Neural progenitor cell (in vitro differentiated cells): Measurements from ENCODE around the gene SPOCK1. TPM values are rescaled to one million over a fixed set of nuclear protein-coding genes. Genes with fewer than 3 reads are reported as not detected.

ENCODE experiments used
- DNase-seq: peaks from one replicate; pipeline ENCODE4 v3.0.0-alpha.2; 2016; ENCODE audit warnings: low spot score
- H2AFZ ChIP-seq: fragments of 200-600 bp; sonication (generic); replicated peaks from 2 replicates; pipeline ENCODE4 v1.6.1; 2016; ENCODE audit warnings: antibody characterized with exemption
- H3F3A ChIP-seq: fragments of 200-600 bp; sonication (generic); 2 replicates; pipeline ENCODE4 v1.6.1; 2016; ENCODE audit warnings: antibody characterized with exemption, low read depth
- H3K27ac ChIP-seq: fragments of 200-600 bp; sonication (generic); 2 replicates; pipeline ENCODE4 v1.5.1; 2016; ENCODE audit warnings: mild to moderate bottlenecking
- H3K27me3 ChIP-seq: fragments of 200-600 bp; sonication (generic); 2 replicates; pipeline ENCODE4 v1.6.1; 2016; ENCODE audit warnings: mild to moderate bottlenecking, moderate library complexity
- H3K36me3 ChIP-seq: fragments of 200-600 bp; sonication (generic); 2 replicates; pipeline ENCODE4 v1.5.1; 2016
- H3K4me1 ChIP-seq: fragments of 200-600 bp; sonication (generic); 2 replicates; pipeline ENCODE4 v1.6.1; 2016; ENCODE audit warnings: mixed run types
- H3K4me2 ChIP-seq: fragments of 200-600 bp; sonication (generic); 2 replicates; pipeline ENCODE4 v1.6.1; 2016
- H3K4me3 ChIP-seq: fragments of 200-600 bp; sonication (generic); 2 replicates; pipeline ENCODE4 v1.5.1; 2016
- H3K79me2 ChIP-seq: fragments of 200-600 bp; sonication (generic); 2 replicates; pipeline ENCODE4 v1.6.1; 2016; ENCODE audit warnings: low read depth
- H3K9ac ChIP-seq: fragments of 200-600 bp; sonication (generic); 2 replicates; pipeline ENCODE4 v1.6.1; 2016
- H3K9me3 ChIP-seq: fragments of 200-600 bp; sonication (generic); 2 replicates; pipeline ENCODE4 v1.5.1; 2016; ENCODE audit warnings: low read depth
- H4K20me1 ChIP-seq: fragments of 200-600 bp; sonication (generic); 2 replicates; pipeline ENCODE4 v1.6.1; 2016; ENCODE audit warnings: low read depth
- H3K27ac Mint-ChIP-seq: 3 replicates; pipeline ENCODE4 v1.8.0; 2021; ENCODE audit warnings: mixed read lengths
- H3K27me3 Mint-ChIP-seq: 2 replicates; pipeline ENCODE4 v1.8.0; 2022; ENCODE audit warnings: low read depth, mild to moderate bottlenecking, inconsistent platforms, moderate library complexity, mixed read lengths; ENCODE audit not compliant: insufficient read depth
- H3K36me3 Mint-ChIP-seq: 3 replicates; pipeline ENCODE4 v1.8.0; 2021; ENCODE audit warnings: mixed read lengths
- H3K4me1 Mint-ChIP-seq: 3 replicates; pipeline ENCODE4 v1.8.0; 2021; ENCODE audit warnings: mixed read lengths
- H3K4me3 Mint-ChIP-seq: 3 replicates; pipeline ENCODE4 v1.8.0; 2021; ENCODE audit warnings: mild to moderate bottlenecking, moderate library complexity, mixed read lengths
- H3K9me3 Mint-ChIP-seq: 3 replicates; pipeline ENCODE4 v1.8.0; 2020; ENCODE audit warnings: mixed read lengths
- EZH2 ChIP-seq: fragments of 200-600 bp; sonication (generic); IDR thresholded peaks from 2 replicates; pipeline ENCODE4 v1.6.1; 2017; ENCODE audit warnings: antibody characterized with exemption, mild to moderate bottlenecking, moderate library complexity
- EZH2phosphoT487 ChIP-seq: fragments of 200-600 bp; sonication (generic); IDR thresholded peaks from 2 replicates; pipeline ENCODE4 v1.6.1; 2017; ENCODE audit warnings: antibody characterized with exemption
- total RNA-seq: library from RNA; depleted of rRNA; stranded (reverse); fragments of >200 nt; gene quantifications from 2 replicates; pipeline ENCODE4 v1.2.3, GENCODE V29; 2015; ENCODE audit warnings: low replicate concordance
- TF ChIP-seq, protein P1 (sequence below): fragments of 200-600 bp; sonication (generic); IDR thresholded peaks from 2 replicates; pipeline ENCODE4 v1.5.1; 2017; ENCODE audit warnings: antibody characterized with exemption, mild to moderate bottlenecking

The SPOCK1 gene
- total RNA-seq, 1 donor from 2014 or later: 6.9 TPM

DNA sequence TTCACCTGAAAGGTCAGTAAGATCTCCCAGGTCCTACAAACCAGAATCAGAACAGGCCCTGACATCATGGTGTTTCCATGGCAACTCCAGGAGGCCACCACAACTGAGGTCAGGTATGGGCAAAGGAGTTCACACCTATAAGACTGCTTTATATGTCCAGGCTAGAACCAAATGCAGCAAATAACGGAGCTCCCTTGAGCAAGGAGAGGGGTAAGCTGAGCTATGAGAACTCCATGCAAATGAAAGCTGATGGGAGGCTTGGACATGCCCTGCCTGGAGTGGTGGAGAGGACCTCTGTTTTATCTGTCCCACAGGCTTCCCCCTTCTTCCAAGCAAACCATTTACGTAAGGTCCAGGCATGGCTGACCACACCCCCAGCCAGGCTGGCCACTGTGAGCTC lies 207.7 kb downstream of the SPOCK1 start:
- no peak overlapping the region for H3K4me3 Mint-ChIP-seq
- Histone ChIP-seq H3K36me3 (no peaks in the 10 kb centered on the region), H4K20me1 (no peaks in the 10 kb centered on the region), H3K27me3 (no peaks in the 10 kb centered on the region), H3K4me1 (peaks cover 12% of the 10 kb centered on the region), H3K9me3 (no peaks in the 10 kb centered on the region), H3K4me2 (no peak overlapping the region), H3K27ac (no peak overlapping the region), H2AFZ (no peak overlapping the region), H3K79me2 (no peaks in the 10 kb centered on the region), H3K4me3 (no peak overlapping the region), H3F3A (no peaks in the 10 kb centered on the region), H3K9ac (no peak overlapping the region)
- H3K27ac Mint-ChIP-seq: no peak overlapping the region
- peaks cover 50% of the 10 kb centered on the region for H3K4me1 Mint-ChIP-seq
- H3K36me3 Mint-ChIP-seq: no peaks in the 10 kb centered on the region
- H3K9me3 Mint-ChIP-seq: no peaks in the 10 kb centered on the region
- TF ChIP-seq EZH2phosphoT487 (no peak), EZH2 (no peak)
- TF ChIP-seq, protein P1, sequence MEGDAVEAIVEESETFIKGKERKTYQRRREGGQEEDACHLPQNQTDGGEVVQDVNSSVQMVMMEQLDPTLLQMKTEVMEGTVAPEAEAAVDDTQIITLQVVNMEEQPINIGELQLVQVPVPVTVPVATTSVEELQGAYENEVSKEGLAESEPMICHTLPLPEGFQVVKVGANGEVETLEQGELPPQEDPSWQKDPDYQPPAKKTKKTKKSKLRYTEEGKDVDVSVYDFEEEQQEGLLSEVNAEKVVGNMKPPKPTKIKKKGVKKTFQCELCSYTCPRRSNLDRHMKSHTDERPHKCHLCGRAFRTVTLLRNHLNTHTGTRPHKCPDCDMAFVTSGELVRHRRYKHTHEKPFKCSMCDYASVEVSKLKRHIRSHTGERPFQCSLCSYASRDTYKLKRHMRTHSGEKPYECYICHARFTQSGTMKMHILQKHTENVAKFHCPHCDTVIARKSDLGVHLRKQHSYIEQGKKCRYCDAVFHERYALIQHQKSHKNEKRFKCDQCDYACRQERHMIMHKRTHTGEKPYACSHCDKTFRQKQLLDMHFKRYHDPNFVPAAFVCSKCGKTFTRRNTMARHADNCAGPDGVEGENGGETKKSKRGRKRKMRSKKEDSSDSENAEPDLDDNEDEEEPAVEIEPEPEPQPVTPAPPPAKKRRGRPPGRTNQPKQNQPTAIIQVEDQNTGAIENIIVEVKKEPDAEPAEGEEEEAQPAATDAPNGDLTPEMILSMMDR: no peak
- H3K27me3 Mint-ChIP-seq: peaks cover 14% of the 10 kb centered on the region
- no peak for DNase-seq

DNA sequence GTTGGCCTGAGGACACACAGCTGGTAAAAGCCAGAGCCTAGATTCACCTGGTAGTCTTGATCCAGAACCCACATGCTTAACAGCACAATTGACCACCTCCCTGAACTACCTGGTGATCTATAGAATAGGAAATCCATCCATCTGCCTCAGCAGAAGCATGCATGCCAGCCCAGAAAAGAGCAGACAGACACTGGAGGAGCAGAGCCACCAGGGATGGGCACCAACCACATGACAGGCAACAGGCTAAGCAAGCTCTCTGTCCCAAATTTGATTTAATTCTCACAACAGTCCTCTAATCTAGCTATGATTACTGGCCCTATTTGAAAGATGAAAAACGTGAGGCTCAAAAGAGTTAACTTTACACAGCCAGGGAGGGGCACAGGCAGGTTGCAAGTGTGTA lies 208.1 kb downstream of the SPOCK1 start:
- no peak for DNase-seq
- H3K27me3 Mint-ChIP-seq: peaks cover 16% of the 10 kb centered on the region
- no peak overlapping the region for H3K4me3 Mint-ChIP-seq
- Histone ChIP-seq H3K27me3 (no peaks in the 10 kb centered on the region), H3K4me1 (peaks cover 8% of the 10 kb centered on the region), H3K9ac (no peak overlapping the region), H3F3A (no peaks in the 10 kb centered on the region), H3K4me3 (no peak overlapping the region), H3K79me2 (no peaks in the 10 kb centered on the region), H3K4me2 (no peak overlapping the region), H3K9me3 (no peaks in the 10 kb centered on the region), H3K36me3 (no peaks in the 10 kb centered on the region), H2AFZ (no peak overlapping the region), H3K27ac (no peak overlapping the region), H4K20me1 (no peaks in the 10 kb centered on the region)
- H3K27ac Mint-ChIP-seq: no peak overlapping the region
- H3K36me3 Mint-ChIP-seq: no peaks in the 10 kb centered on the region
- no peaks in the 10 kb centered on the region for H3K9me3 Mint-ChIP-seq
- peaks cover 46% of the 10 kb centered on the region for H3K4me1 Mint-ChIP-seq
- TF ChIP-seq, protein P1: no peak
- TF ChIP-seq EZH2 (no peak), EZH2phosphoT487 (no peak)

DNA sequence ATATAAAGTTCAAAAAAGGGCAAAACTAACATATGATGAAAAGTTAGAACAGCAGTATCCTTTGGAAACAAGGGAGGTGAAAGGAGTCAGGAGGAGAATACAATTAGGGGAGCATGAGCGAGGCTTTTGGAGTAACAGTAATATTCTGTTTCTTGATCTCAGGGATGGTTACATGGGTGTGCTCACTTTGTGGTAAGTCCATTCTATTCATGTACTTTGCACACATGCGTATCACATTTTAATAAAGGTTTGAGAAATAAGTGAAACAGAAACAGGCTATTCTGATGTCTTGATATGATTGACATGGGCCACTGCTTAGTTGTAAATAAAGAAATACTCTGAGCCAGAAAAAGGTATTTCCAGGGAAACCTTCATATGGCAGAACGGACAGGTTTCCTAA lies 208.8 kb downstream of the SPOCK1 start:
- Histone ChIP-seq H3F3A (no peaks in the 10 kb centered on the region), H2AFZ (no peak overlapping the region), H3K27me3 (no peaks in the 10 kb centered on the region), H3K4me2 (no peak overlapping the region), H3K27ac (no peak overlapping the region), H3K4me1 (peaks cover 1% of the 10 kb centered on the region), H4K20me1 (no peaks in the 10 kb centered on the region), H3K9ac (no peak overlapping the region), H3K79me2 (no peaks in the 10 kb centered on the region), H3K9me3 (no peaks in the 10 kb centered on the region), H3K4me3 (no peak overlapping the region), H3K36me3 (no peaks in the 10 kb centered on the region)
- no peak for DNase-seq
- Mint-ChIP-seq H3K36me3 (no peaks in the 10 kb centered on the region), H3K9me3 (no peaks in the 10 kb centered on the region), H3K27me3 (peaks cover 16% of the 10 kb centered on the region), H3K4me3 (no peak overlapping the region), H3K27ac (no peak overlapping the region), H3K4me1 (peaks cover 43% of the 10 kb centered on the region)
- TF ChIP-seq EZH2 (no peak), EZH2phosphoT487 (no peak)
- TF ChIP-seq, protein P1: no peak

DNA sequence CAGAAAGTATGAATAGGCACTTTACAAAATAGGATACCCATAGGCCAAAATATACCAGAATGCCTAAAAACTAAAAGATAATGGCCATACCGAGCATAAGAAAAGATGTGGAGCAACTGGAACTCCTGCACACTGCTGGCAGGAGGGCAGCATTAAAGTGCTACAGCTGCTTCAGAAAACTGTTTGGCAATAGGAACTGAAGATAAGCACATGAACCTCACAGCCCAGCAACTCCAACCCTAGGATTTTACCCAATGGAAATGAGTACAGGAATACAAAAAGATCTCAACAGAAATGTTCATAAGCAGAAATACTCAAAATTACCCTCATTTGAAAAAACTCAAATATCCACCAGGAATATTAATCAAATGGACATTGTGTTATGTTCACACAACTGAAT lies 209.3 kb downstream of the SPOCK1 start:
- Mint-ChIP-seq H3K27ac (no peak overlapping the region), H3K27me3 (peaks cover 15% of the 10 kb centered on the region), H3K4me3 (no peak overlapping the region), H3K9me3 (no peaks in the 10 kb centered on the region), H3K4me1 (peaks cover 42% of the 10 kb centered on the region), H3K36me3 (no peaks in the 10 kb centered on the region)
- Histone ChIP-seq H3K9ac (no peak overlapping the region), H2AFZ (no peak overlapping the region), H3K27me3 (no peaks in the 10 kb centered on the region), H3F3A (no peaks in the 10 kb centered on the region), H3K4me2 (no peak overlapping the region), H3K36me3 (no peaks in the 10 kb centered on the region), H3K4me1 (no peaks in the 10 kb centered on the region), H4K20me1 (no peaks in the 10 kb centered on the region), H3K4me3 (no peak overlapping the region), H3K79me2 (no peaks in the 10 kb centered on the region), H3K27ac (no peak overlapping the region), H3K9me3 (no peaks in the 10 kb centered on the region)
- no peak for TF ChIP-seq EZH2phosphoT487
- TF ChIP-seq EZH2: no peak
- TF ChIP-seq, protein P1: no peak
- DNase-seq: no peak
